Esophagus muscularis mucosa (tissue), 4 donors: ENCODE data around the gene IRS1.

Source experiments
- CTCF ChIP-seq, 3 experiments: fragments of 200-600 bp in 2 of 3; fragments of 450-650 bp in 1 of 3; sonication (generic) in 2 of 3; IDR thresholded peaks; one replicate each; pipeline ENCODE4 v1.5.1; 2017 to 2019; ENCODE audit warnings: antibody characterized with exemption in 3 of 3, mild to moderate bottlenecking in 2 of 3, moderate library complexity in 1 of 3
- EP300 ChIP-seq: sonication (generic); formaldehyde crosslinking; IDR thresholded peaks from one replicate; pipeline ENCODE4 v1.6.1; 2017; ENCODE audit warnings: antibody characterized with exemption
- POLR2A ChIP-seq: fragments of 450-650 bp; IDR thresholded peaks from one replicate; pipeline ENCODE4 v1.6.1; 2017; ENCODE audit warnings: antibody characterized with exemption, moderate library complexity, mild to moderate bottlenecking, low read depth
- POLR2AphosphoS5 ChIP-seq, 2 donors: sonication (generic); formaldehyde crosslinking; IDR thresholded peaks; one replicate each; pipeline ENCODE4 v1.6.1; 2017; ENCODE audit warnings: antibody characterized with exemption in 2 of 2

- TF ChIP-seq EP300: no peak
- no peak for TF ChIP-seq CTCF (IDR thresholded peaks at IDR 0.05)
- no peak for TF ChIP-seq POLR2AphosphoS5 (IDR thresholded peaks at IDR 0.05)
- TF ChIP-seq POLR2A: no peak
These were observed 65.6 kb downstream of the IRS1 start for GRCh38 chr2:226733927-226734564.
